ENCODE results near the gene PAX8.

GRCh38 chr2:113224647-113225236, 54.0 kb downstream of the PAX8 start:
- TF ChIP-seq CTCF (IDR thresholded peaks at IDR 0.05), result no peak
- no peak for TF ChIP-seq ZFX (IDR thresholded peaks at IDR 0.05; ENCODE audit: borderline replicate concordance)

Data from 22Rv1 (cell line).